ENCODE data around the gene LYST. TPM values are rescaled to one million over a fixed set of nuclear protein-coding genes. Genes with fewer than 3 reads are reported as not detected.

LYST gene
- total and polyA plus RNA-seq, 2 of the 4 experiments (the other 2 are of a cell fraction): 2.2 to 7.2 TPM

DNA sequence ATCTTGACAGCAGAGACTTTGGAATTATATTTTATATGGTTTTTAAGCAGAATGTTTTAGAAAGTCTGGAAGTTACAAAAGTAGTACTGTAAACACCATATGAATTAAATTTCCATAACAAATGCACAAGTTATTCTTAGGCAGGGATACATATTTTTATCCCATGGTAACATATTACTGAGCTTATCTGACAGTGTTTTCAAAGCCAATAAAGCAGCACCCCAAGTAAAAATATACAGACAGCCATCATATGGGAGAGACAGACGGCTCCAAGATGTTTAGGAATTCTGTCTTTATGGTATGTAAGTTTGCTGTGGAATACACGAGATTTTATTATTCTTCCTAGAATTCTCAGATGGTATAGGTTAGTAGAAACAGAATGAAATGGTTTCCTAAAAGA is 205.1 kb downstream of the LYST start:
- no peaks in the 10 kb centered on the region for H3K27me3 ChIP-seq (ENCODE audit: control insufficient read depth, insufficient read depth, low read length)

More for the DNA sequence above, 205.1 kb downstream of the LYST start:
- Histone ChIP-seq H3K4ac (ENCODE audit: low read depth, low read length) (no peak overlapping the region), H2BK5ac (ENCODE audit: low read depth, low read length, poor library complexity, severe bottlenecking) (no peak overlapping the region), H2BK20ac (ENCODE audit: low read depth, low read length) (no peak overlapping the region), H3K23ac (ENCODE audit: low read depth, low read length) (no peak overlapping the region), H2BK15ac (ENCODE audit: low read depth, low read length) (no peak overlapping the region), H4K8ac (ENCODE audit: low read depth in 2 of 2, low read length in 2 of 2) (no peak overlapping the region), H2AK9ac (replicated peaks; ENCODE audit: low read depth, low read length, poor library complexity) (no peak overlapping the region), H3K9me1 (ENCODE audit: insufficient read depth, low read length) (0 out of 2 replicates have a peak, but pooled peaks cover 5% of the 10 kb centered on the region), H3K27ac (ENCODE audit: insufficient read depth, low read length) (no peak overlapping the region), H2AK5ac (ENCODE audit: low read depth, low read length) (no peak overlapping the region), H3K18ac (ENCODE audit: low read depth, low read length) (no peak overlapping the region), H3K36me3 (ENCODE audit: control insufficient read depth, insufficient read depth, low read length) (0 out of 2 replicates have a peak, but pooled peaks cover 3% of the 10 kb centered on the region), H4K20me1 (ENCODE audit: insufficient read depth, low read length) (no peaks in the 10 kb centered on the region), H3K56ac (ENCODE audit: extremely low read depth, insufficient read depth, low read length) (no peak overlapping the region), H3K4me1 (ENCODE audit: control insufficient read depth, insufficient read depth, low read length) (no peaks in the 10 kb centered on the region), H4K91ac (ENCODE audit: insufficient read depth, low read depth, low read length) (no peak overlapping the region), H4K5ac (ENCODE audit: low read depth, low read length) (no peak overlapping the region), H3K4me3 (ENCODE audit: insufficient read depth, low read depth, low read length) (no peak overlapping the region), H3K4me2 (ENCODE audit: low read depth, low read length) (no peak overlapping the region), H3K14ac (replicated peaks; ENCODE audit: low read depth, low read length) (no peak overlapping the region), H3K79me1 (ENCODE audit: low read depth in 1 of 2, low read length in 2 of 2) (no peaks in the 10 kb centered on the region), H3K9me3 (ENCODE audit: control insufficient read depth, insufficient read depth, low read length) (no peaks in the 10 kb centered on the region), H2AFZ (replicated peaks; ENCODE audit: low read length, poor library complexity) (no peak overlapping the region), H2BK120ac (ENCODE audit: low read depth, low read length) (no peak overlapping the region), H3K9ac (ENCODE audit: low read depth, low read length) (no peak overlapping the region)
- intact Hi-C loops (cut with micrococcal nuclease) (no loop called here), in situ Hi-C loops (cut with MboI; ENCODE audit: low sequenced_read_pairs) (no loop called here), dilution Hi-C loops (cut with HindIII; ENCODE audit: low sequenced_read_pairs, unreplicated experiment) (no loop called here)
- WGBS, 2 experiments (ENCODE audit: extremely low coverage in 2 of 2, insufficient read length in 1 of 2): no CpG with 5 or more reads among the region's 2 CpGs
- no peak for ATAC-seq (ENCODE audit: low read depth)
- TF ChIP-seq FOS (IDR thresholded peaks at IDR 0.05; ENCODE audit: low read depth, low read length) (no peak), MAZ (IDR thresholded peaks at IDR 0.05; ENCODE audit: borderline replicate concordance, low read depth, low read length) (no peak), USF2 (IDR thresholded peaks at IDR 0.05; ENCODE audit: low read depth, low read length) (no peak), ELK1 (IDR thresholded peaks at IDR 0.05; ENCODE audit: borderline replicate concordance, low read depth, low read length) (no peak), MXI1 (IDR thresholded peaks at IDR 0.05; ENCODE audit: borderline replicate concordance, low read depth, low read length) (no peak), POLR2A (IDR thresholded peaks at IDR 0.05; ENCODE audit: low read depth, low read length) (no peak), NFE2L2 (IDR thresholded peaks at IDR 0.05; ENCODE audit: low read depth, low read length) (no peak), CEBPB (IDR thresholded peaks at IDR 0.05; ENCODE audit: low read depth, low read length) (no peak), RFX5 (IDR thresholded peaks at IDR 0.05; ENCODE audit: low read depth, low read length) (no peak), SMC3 (IDR thresholded peaks at IDR 0.05; ENCODE audit: low read depth, low read length) (no peak)
- no peak for DNase-seq
- no TSS peak for BruUV-seq (replicated peaks)
- POLR2A ChIA-PET (ENCODE audit: unreplicated experiment): no interaction called here
- CTCF ChIA-PET: interaction anchor here (1.2 kb wide), 1 partner anchor 310 kb away, joined by 3 read pairs; no protein-coding TSS in a partner anchor

Data from IMR-90 (cell line).